ENCODE measurements around the gene TMEM150B.

The TMEM150B gene

DNA sequence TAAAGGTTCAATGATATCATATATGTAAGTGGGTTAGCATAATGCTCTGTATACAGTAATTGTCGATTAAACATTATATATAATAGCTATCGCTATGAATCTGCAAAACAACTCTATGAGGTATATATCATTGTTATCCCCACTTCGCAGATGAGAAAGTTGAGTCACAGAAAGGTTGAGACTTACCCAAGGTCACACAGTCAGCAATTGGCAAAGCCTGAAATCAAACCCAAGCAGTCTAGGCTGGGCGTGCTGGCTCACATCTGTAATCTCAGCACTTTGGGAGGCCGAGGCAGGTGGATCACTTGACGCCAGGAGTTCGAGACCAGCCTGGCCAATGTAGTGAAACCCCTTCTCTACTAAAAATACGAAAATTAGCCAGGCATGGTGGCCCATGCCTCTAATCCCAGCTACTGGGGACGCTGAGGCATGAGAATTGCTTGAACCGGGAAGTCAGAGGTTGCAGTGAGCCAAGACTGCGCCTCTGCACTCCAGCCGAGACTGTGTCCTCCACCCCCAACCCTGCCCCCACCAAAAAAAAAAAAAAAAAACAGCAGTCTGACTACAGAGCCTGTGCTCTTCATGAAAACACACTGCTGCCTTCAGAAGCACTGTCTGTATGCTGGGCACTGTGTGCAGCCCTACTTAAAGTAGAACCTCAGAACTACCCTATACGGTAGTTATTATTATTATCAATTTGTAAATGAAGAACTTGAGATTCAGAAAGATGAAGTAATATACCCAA, 46.6 kb downstream of the TMEM150B start:
- TF ChIP-seq CTCF (conservative IDR thresholded peaks at IDR 0.05; ENCODE audit: low read length) = no peak
- no peak for DNase-seq (ENCODE audit: low read depth)
- H3K4me3 ChIP-seq (ENCODE audit: low read length) = peak overlapping the region; percentile 93; the same call in 1 of the 2 replicates

DNA sequence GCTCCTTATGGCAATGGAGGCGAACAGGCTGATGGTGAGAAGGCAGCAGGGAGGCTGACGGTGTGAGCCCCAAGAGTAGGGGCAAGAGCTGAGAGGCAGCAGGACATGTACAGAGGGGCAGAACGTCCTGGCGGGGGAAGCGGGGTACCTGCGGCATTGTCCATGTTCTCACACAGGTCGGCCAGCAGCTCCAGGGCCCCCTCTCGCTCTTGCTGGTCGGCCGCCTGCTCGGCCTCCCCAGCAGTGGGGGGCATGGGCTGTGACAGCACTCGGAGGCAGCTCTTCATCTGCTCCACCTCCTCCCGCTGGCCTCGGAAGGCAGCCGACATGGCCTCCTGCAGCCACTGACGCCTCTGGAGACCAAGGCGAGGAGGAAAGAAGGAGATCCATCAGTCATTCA, 47.6 kb downstream of the TMEM150B start:
- H3K4me3 ChIP-seq (ENCODE audit: low read length) = no peak overlapping the region
- TF ChIP-seq CTCF (conservative IDR thresholded peaks at IDR 0.05; ENCODE audit: low read length) = no peak
- DNase-seq (ENCODE audit: low read depth) = no peak

DNA sequence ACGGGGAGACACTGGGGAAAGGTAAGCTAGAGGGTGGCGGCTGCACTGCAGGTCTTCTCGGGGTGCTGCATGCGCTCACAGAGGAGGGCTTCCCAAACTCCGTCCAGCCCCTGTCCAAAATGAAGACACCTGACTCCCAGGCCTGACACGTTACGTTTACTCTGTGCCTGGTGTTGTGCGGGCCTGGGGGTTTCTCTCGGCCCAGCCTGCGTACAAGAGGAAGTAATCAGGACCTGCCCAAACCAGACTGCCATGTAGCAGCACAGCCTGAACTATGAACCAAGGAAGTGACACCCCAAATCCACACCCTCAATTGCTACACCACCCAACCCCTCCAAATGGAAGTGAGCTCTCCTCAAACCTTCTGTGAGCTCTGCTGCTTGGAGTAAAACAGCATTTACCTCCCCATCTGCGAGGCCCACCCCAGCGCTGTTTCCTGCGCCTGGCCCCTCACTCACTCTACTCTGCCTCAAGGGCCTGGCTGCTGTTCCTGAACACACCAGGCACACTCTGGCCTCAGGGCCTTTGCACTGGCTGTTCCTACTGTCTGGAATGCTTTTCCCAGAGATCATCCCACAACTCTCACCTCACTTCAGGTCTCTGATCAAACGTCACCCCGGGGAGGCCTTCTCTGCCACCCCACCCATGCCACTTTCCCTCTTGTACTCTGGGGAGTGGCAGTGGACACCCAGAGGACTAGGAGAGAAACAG, 48.3 kb downstream of the TMEM150B start:
- H3K4me3 ChIP-seq (ENCODE audit: low read length) = no peak overlapping the region
- DNase-seq (ENCODE audit: low read depth) = no peak

DNA sequence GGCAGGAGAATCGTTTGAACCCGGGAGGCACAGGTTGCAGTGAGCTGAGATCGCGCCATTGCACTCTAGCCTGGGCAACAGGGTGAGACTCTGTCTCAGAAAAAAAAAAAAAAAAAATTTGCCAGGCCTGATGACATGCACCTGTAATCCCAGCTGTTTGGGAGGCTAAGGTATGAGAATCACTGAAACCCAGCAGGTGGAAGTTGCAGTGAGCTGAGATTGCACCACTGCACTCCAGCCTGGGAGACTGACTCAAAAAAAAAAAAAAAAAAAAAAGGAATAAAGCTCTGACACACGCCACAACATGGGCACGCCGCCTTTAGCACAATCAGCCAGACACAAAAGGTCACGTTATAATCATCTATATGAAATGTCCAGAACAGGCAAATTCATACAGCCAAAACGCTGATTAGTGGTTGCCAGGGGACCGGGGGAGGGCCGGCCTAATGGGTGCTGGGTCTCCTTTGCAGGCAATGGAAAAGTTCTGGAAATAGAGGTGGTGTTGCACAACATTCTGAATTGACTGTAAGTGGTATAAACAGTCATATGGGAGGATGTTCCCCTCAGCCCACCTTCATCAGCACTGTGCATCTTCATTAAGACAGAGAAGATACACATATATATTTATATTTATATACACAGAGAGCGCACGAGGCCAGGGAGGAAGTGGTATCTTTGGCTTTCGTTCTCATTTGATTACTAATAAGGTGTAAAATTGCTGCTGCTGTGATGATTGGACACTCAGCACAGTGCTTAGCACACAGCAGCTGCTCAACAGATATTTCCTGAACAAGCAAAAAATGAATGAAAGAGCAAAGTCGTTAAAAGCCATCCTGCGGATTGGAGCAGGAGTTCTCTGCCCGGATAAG, 49.1 kb downstream of the TMEM150B start:
- TF ChIP-seq CTCF (conservative IDR thresholded peaks at IDR 0.05; ENCODE audit: low read length) = no peak
- H3K4me3 ChIP-seq (ENCODE audit: low read length) = no peak overlapping the region
- DNase-seq (ENCODE audit: low read depth) = no peak

More for the DNA sequence above, 48.3 kb downstream of the TMEM150B start:
- TF ChIP-seq CTCF (conservative IDR thresholded peaks at IDR 0.05; ENCODE audit: low read length) = no peak

DNA sequence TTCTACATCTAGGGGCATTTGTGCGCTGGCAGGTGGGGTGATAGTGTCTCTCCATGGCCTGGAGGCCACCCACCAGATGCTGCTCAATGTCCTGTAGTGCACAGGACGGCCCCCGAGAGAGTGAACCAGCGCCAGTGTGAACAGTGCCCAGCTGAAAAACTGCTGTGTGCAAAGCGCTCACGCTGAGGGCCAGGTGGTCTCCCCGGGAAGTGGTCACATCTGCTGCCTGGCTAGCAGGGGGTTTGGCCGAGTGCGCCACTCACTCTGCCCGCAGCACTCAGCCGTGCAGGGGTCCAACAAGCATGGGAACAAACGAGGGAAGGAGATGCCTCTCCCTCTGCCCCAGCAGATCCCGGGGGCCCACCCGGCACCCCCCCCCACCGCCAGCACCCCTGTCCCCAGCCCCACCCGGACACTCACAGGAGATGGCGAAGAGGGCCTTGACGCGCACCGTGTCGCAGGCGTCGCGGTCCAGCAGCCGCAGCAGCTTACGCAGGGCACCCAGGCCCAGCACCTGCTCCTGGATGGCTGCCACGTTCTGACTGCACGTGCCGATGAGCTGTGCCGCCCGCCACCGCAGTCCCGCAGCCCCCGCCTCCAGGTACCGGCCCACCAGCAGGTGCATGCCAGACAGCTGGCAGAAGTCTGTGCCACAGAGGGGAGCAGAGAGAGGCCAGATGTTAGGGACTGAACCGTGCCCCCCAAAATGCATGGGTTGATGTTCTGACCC, 51.0 kb downstream of the TMEM150B start:
- TF ChIP-seq CTCF (conservative IDR thresholded peaks at IDR 0.05; ENCODE audit: low read length) = no peak
- no peak for DNase-seq (ENCODE audit: low read depth)

GRCh38 chr19:55272142-55272541, 53.0 kb downstream of the TMEM150B start:
- TF ChIP-seq CTCF (conservative IDR thresholded peaks at IDR 0.05; ENCODE audit: low read length) = no peak
- no peak for DNase-seq (ENCODE audit: low read depth)
- no peak overlapping the region for H3K4me3 ChIP-seq (ENCODE audit: low read length)

More for the DNA sequence above, 51.0 kb downstream of the TMEM150B start:
- no peak overlapping the region for H3K4me3 ChIP-seq (ENCODE audit: low read length)
